Ishikawa (cell line): ENCODE results near the gene SKOR1.

ENCODE experiments used
- CEBPB ChIP-seq: IDR thresholded peaks from 2 replicates; pipeline ENCODE4 v1.6.1; 2012
- CREB1 ChIP-seq: IDR thresholded peaks from 2 replicates; pipeline ENCODE4 v1.6.1; 2012; ENCODE audit warnings: low read depth
- EGR1 ChIP-seq: IDR thresholded peaks from 2 replicates; pipeline ENCODE4 v1.6.1; 2012
- EP300 ChIP-seq: IDR thresholded peaks from 2 replicates; pipeline ENCODE4 v1.6.1; 2012; ENCODE audit warnings: borderline replicate concordance
- FOXM1 ChIP-seq: IDR thresholded peaks from 2 replicates; pipeline ENCODE4 v1.6.1; 2012; ENCODE audit warnings: low read depth, borderline replicate concordance
- MAX ChIP-seq: IDR thresholded peaks from 2 replicates; pipeline ENCODE4 v1.6.1; 2012
- RAD21 ChIP-seq: IDR thresholded peaks from 2 replicates; pipeline ENCODE4 v1.6.1; 2012; ENCODE audit warnings: low read depth
- TAF1 ChIP-seq: IDR thresholded peaks from 2 replicates; pipeline ENCODE4 v1.6.1; 2012; ENCODE audit warnings: low read depth, mild to moderate bottlenecking
- TCF12 ChIP-seq: IDR thresholded peaks from 2 replicates; pipeline ENCODE4 v1.6.1; 2012; ENCODE audit warnings: low read depth
- TEAD4 ChIP-seq: IDR thresholded peaks from 2 replicates; pipeline ENCODE4 v1.6.1; 2012
- YY1 ChIP-seq: IDR thresholded peaks from 2 replicates; pipeline ENCODE4 v1.6.1; 2012; ENCODE audit warnings: low read depth
- TF ChIP-seq, protein P1 (sequence below): IDR thresholded peaks from 2 replicates; pipeline ENCODE4 v1.6.1; 2012; ENCODE audit warnings: low read depth, mild to moderate bottlenecking
- TF ChIP-seq, protein P2 (sequence below): IDR thresholded peaks from 2 replicates; pipeline ENCODE4 v1.6.1; 2012

GRCh38 chr15:67794832-67795574 is 30.3 kb upstream of the SKOR1 start:
- TF ChIP-seq TCF12 (no peak), FOXM1 (no peak), YY1 (no peak), MAX (no peak), EP300 (no peak), RAD21 (no peak), CEBPB (no peak), TAF1 (no peak), CREB1 (no peak), TEAD4 (no peak), EGR1 (no peak)
- TF ChIP-seq, protein P1, sequence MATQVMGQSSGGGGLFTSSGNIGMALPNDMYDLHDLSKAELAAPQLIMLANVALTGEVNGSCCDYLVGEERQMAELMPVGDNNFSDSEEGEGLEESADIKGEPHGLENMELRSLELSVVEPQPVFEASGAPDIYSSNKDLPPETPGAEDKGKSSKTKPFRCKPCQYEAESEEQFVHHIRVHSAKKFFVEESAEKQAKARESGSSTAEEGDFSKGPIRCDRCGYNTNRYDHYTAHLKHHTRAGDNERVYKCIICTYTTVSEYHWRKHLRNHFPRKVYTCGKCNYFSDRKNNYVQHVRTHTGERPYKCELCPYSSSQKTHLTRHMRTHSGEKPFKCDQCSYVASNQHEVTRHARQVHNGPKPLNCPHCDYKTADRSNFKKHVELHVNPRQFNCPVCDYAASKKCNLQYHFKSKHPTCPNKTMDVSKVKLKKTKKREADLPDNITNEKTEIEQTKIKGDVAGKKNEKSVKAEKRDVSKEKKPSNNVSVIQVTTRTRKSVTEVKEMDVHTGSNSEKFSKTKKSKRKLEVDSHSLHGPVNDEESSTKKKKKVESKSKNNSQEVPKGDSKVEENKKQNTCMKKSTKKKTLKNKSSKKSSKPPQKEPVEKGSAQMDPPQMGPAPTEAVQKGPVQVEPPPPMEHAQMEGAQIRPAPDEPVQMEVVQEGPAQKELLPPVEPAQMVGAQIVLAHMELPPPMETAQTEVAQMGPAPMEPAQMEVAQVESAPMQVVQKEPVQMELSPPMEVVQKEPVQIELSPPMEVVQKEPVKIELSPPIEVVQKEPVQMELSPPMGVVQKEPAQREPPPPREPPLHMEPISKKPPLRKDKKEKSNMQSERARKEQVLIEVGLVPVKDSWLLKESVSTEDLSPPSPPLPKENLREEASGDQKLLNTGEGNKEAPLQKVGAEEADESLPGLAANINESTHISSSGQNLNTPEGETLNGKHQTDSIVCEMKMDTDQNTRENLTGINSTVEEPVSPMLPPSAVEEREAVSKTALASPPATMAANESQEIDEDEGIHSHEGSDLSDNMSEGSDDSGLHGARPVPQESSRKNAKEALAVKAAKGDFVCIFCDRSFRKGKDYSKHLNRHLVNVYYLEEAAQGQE = no peak
- TF ChIP-seq, protein P2, sequence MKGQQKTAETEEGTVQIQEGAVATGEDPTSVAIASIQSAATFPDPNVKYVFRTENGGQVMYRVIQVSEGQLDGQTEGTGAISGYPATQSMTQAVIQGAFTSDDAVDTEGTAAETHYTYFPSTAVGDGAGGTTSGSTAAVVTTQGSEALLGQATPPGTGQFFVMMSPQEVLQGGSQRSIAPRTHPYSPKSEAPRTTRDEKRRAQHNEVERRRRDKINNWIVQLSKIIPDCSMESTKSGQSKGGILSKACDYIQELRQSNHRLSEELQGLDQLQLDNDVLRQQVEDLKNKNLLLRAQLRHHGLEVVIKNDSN = no peak
